Muscle of arm (tissue), 12 donors: Measurements from ENCODE around the gene LRRC57. TPM values are rescaled to one million over a fixed set of nuclear protein-coding genes. Genes with fewer than 3 reads are reported as not detected.

Experiments
- DNase-seq: peaks from one replicate; pipeline ENCODE4 v3.0.0-alpha.2; 2013
- polyA plus RNA-seq, 12 donors: library from polyadenylated mRNA; unstranded; fragments of 120-200 nt; gene quantifications; one replicate each; pipeline ENCODE4 v1.2.1, GENCODE V29; 2013; ENCODE audit not compliant: insufficient read length in 12 of 12

LRRC57 gene
- polyA plus RNA-seq, 12 donors, result 13.6 to 27.5 (median 16.9) TPM; not detected in 1

DNA sequence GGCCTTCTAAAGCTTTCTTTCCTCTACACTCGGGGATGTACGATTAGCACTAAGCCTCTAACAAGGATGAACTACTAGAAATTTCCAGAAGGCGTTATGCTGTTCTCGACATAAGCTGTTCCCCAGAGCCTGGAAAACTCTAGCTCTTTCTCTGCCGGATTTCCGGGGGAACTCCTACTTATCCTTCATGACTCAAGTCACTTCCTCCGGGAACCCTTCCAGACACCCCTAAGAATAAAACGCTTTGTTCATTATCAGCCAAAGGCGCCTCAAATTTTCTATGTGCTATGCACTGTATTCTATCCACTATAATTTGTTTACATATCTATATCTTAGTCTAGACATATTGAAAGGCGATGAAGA lies 53.6 kb downstream of the LRRC57 start:
- DNase-seq, result peak; percentile 76

GRCh38 chr15:42493679-42494078 lies 54.9 kb downstream of the LRRC57 start:
- no peak for DNase-seq

DNA sequence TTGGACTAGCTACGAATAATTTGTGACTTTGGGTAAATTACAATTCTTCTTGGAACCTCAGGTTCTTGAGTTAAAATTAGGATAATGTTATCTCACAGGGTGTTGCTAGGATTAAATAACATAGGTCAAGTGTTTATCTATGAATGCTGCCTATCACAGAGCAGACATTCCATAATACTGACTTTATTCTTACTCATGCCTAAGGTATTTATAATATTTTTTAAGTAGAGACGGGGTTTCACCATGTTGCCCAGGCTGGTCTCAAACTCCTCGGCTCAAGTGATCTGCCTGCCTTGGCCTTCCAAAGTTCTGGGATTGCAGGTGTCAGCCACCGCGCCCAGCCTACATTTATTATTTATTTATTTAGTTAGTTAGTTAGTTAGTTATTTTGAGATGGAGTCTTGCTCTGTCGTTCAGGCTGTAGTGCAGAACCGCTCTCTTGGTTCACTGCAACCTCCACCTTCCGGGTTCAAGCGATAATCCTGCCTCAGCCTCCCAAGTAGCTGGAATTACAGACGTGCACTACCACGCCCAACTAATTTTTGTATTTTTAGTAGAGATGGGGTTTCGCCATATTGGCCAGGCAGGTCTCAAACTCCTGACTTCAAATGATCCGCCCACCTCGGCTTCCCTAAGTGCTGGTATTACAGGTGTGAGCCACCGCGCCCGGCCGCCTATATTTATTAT lies 56.9 kb downstream of the LRRC57 start:
- DNase-seq, result no peak

DNA sequence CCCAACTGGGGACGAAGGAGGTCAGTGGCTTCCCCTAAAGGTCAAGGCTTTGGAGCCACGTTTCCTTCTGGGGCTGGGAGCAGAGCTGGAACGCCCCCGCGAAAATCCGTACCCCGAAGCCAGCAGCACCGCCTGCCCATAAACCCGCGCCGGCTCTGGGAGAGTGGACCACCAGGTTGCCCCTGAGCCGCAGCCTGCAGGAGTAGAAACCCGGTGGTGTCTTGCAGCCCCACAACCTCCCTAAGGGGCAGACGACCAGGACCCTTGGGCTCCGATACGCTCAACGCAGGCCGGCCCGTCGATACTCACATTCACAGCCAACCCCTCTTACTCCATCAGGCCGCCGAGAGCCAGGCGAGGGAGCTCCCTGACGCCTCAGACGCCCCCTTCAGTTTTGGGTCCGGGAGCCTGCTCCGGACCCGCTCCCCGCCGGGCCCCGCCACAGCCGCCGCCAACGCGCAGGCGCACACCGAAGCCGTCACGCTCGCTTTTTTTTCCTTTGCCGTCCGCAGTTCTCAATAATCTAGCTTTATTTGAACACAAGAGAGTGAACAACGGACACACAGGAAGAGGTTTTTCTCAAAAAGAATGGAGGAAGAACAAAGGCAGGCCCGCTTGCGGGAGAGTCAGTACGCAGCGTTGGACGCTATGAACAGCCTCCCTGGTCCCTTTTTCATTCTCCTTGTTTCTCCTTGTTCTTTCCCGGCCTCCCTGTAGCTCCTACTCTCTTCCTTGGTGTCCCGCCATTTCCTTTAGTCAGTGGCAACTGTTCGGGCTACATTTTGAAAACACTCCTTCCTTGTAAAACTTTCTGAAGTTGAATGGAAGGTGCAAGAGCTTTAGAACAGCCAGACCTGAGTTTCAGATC lies 57.7 kb downstream of the LRRC57 start, which contains the start of gene ZNF106:
ZNF106 (minus strand) TSS at position 471 of the 868 bp plus-strand sequence. CDS start 18,852 bp downstream, outside the sequence.
- peak; percentile 93 for DNase-seq

- DNase-seq, result peak; percentile 28
Observed at GRCh38 chr15:42490291-42490670, 58.3 kb downstream of the LRRC57 start.

Other genes starting within 250 kb of the LRRC57 start
- gene CAPN3, start 189.3 kb downstream of the LRRC57 start, polyA plus RNA-seq, result 100 to 1,000 TPM; 137 to 558 (median 340) TPM
- gene ZNF106, start 57.7 kb downstream of the LRRC57 start, polyA plus RNA-seq, result 1,000 to 10,000 TPM in 1 of 12 donors, 100 to 1,000 TPM in 11; 126 to 1,152 (median 271) TPM
- gene SNAP23, start 53.2 kb downstream of the LRRC57 start, polyA plus RNA-seq, result 100 to 1,000 TPM in 1 of 12 donors, 10 to 100 TPM in 10, not detected in 1; 49.2 to 100 (median 63.7) TPM
- gene HAUS2, start within 50 bp of the LRRC57 start, polyA plus RNA-seq, result 10 to 100 TPM in 11 of 12 donors, not detected in 1; 14.4 to 24.6 (median 20.8) TPM
- 10 to 100 TPM in 11 of 12 donors, not detected in 1; 13.1 to 29.1 (median 16.0) TPM for gene STARD9, start 26.8 kb upstream of the LRRC57 start, polyA plus RNA-seq
- gene CDAN1, start 188.3 kb upstream of the LRRC57 start, polyA plus RNA-seq, result 10 to 100 TPM in 11 of 12 donors, not detected in 1; 12.5 to 25.9 (median 16.1) TPM